Measurements from ENCODE around the gene ZNF407.

DNA sequence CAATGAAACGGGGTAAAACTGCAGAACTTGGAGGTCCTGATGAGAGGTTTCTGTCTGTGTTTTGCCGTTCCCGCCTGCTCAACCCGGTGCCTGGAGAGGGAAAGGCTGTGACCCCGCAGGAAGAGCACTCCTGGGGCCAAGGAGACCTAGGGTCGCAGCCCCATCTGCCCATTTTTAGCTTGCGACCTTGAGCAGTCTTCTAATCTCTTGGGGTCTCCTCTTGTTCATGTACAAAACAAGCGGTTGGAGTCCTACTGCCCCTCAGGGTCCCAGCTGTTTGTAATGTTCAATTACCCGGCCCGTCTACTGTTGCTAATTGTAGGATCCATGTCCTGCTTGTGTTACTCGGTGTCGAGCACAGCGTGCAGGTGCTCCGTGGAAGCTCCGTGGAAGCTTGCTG is 506.8 kb downstream of the ZNF407 start:
- TF ChIP-seq, protein P1, sequence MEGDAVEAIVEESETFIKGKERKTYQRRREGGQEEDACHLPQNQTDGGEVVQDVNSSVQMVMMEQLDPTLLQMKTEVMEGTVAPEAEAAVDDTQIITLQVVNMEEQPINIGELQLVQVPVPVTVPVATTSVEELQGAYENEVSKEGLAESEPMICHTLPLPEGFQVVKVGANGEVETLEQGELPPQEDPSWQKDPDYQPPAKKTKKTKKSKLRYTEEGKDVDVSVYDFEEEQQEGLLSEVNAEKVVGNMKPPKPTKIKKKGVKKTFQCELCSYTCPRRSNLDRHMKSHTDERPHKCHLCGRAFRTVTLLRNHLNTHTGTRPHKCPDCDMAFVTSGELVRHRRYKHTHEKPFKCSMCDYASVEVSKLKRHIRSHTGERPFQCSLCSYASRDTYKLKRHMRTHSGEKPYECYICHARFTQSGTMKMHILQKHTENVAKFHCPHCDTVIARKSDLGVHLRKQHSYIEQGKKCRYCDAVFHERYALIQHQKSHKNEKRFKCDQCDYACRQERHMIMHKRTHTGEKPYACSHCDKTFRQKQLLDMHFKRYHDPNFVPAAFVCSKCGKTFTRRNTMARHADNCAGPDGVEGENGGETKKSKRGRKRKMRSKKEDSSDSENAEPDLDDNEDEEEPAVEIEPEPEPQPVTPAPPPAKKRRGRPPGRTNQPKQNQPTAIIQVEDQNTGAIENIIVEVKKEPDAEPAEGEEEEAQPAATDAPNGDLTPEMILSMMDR (IDR thresholded peaks at IDR 0.05; ENCODE audit: insufficient read depth, low read length): no peak
- TF ChIP-seq, protein P2, sequence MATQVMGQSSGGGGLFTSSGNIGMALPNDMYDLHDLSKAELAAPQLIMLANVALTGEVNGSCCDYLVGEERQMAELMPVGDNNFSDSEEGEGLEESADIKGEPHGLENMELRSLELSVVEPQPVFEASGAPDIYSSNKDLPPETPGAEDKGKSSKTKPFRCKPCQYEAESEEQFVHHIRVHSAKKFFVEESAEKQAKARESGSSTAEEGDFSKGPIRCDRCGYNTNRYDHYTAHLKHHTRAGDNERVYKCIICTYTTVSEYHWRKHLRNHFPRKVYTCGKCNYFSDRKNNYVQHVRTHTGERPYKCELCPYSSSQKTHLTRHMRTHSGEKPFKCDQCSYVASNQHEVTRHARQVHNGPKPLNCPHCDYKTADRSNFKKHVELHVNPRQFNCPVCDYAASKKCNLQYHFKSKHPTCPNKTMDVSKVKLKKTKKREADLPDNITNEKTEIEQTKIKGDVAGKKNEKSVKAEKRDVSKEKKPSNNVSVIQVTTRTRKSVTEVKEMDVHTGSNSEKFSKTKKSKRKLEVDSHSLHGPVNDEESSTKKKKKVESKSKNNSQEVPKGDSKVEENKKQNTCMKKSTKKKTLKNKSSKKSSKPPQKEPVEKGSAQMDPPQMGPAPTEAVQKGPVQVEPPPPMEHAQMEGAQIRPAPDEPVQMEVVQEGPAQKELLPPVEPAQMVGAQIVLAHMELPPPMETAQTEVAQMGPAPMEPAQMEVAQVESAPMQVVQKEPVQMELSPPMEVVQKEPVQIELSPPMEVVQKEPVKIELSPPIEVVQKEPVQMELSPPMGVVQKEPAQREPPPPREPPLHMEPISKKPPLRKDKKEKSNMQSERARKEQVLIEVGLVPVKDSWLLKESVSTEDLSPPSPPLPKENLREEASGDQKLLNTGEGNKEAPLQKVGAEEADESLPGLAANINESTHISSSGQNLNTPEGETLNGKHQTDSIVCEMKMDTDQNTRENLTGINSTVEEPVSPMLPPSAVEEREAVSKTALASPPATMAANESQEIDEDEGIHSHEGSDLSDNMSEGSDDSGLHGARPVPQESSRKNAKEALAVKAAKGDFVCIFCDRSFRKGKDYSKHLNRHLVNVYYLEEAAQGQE (IDR thresholded peaks at IDR 0.05; ENCODE audit: insufficient replicate concordance, low read depth): no peak
